ENCODE data around the gene MCU.

Gene MCU

DNA sequence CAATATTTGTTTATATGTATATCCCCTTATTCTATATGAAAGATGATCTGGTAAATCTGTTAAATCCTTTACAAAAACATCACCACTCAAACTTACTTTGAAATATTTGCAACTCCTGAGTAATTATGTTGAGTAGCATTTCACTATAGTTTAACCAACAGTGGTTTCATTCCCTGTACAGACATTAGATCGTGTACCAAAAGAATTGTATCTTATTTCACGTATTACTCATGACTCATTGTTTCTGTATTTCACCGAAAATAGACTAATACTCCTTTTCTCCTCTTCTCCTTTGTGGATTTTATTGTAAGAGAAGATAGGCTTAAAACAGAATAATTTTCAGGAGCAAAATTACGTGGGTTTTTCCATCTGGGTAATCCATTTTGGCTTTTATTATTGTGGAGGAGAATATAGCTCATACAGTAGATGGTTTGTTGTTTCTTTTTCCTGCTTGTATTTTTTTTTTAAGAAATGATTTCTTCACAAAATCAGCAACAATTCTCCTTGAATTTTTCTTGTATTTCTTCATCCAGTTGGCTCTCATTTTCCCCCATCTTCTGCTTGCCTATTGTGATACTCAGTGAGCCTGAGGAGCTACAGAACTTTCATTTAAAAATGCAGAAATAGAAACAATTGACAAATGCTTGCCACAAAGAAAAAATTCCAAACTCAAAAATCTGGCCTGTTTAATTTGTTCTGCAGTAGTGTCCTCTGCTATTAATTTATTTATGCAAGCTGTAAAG is 111.0 kb downstream of the MCU start:
- no peak for DNase-seq (ENCODE audit: low spot score)

DNA sequence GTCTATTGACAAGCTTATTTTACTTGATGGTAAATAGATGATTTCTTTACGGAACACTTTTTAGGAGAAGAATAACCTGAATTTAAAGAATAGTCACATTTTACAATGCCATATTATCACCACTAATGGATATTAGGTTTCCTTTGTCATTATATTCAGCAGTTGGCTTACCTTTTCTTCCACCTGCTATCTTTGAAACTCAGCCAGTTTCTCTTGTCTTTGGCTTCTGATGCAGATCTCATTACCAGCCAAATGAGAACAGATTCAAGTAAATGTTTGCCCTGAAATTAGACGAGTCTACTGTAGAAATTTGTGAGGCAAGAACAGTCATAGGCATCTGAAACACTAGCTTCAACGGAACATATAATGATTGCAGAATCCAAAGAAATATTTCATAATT is 116.1 kb downstream of the MCU start:
- no peak for DNase-seq (ENCODE audit: low spot score)

DNA sequence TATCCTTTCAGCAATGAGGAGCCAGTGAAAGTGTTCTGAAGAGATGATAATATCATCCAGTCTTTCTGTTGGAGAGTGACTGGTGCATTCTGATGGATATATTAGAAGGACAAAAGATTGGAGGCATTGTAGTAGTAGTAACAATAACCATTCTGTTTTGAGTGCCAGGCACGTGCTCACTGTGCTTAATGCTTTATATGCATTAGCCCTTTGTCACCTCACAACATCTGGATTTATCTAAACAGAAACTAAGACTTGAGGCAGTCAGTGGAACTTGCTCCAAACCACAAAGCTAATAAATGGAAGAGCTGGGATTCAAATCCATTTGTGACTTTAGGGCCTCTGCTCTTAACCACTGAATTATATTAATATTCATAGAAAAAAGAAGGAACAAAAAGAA is 117.1 kb downstream of the MCU start:
- DNase-seq (ENCODE audit: low spot score): no peak

DNA sequence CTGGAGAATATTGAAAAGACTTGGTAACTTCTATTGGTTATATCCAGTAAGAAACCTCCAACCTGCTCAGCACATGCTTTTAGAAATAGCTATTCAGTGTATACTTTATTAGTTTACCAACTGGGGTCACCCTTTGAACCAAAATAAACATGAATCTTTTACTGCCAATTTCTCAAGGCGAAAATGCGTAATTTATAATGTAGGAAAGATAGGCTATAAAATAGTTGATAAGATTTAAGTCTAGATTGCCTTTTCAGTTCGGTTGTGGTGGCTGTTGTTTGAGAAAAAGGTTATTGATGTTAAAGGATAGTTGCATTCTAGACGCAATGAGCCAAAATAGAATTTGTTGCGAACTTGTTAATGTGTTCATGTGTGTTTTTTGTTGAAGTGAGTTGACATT is 119.0 kb downstream of the MCU start:
- no peak for DNase-seq (ENCODE audit: low spot score)

DNA sequence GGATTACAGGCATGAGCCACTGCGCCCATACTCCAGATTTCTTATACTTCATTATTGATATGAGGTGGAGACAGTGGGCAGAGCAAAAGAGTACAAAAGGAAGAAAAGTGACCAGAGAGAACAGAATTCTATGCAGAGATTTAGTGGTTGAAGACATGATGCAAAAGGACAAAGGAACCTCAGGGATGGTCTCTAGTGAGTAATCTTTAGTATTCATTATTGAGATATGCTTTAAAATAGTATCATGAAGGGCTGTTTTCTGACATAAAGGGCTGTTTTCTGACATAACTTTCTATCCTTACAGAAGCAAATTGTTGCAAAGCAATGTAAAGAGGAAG is 120.4 kb downstream of the MCU start:
- DNase-seq (ENCODE audit: low spot score): no peak

DNA sequence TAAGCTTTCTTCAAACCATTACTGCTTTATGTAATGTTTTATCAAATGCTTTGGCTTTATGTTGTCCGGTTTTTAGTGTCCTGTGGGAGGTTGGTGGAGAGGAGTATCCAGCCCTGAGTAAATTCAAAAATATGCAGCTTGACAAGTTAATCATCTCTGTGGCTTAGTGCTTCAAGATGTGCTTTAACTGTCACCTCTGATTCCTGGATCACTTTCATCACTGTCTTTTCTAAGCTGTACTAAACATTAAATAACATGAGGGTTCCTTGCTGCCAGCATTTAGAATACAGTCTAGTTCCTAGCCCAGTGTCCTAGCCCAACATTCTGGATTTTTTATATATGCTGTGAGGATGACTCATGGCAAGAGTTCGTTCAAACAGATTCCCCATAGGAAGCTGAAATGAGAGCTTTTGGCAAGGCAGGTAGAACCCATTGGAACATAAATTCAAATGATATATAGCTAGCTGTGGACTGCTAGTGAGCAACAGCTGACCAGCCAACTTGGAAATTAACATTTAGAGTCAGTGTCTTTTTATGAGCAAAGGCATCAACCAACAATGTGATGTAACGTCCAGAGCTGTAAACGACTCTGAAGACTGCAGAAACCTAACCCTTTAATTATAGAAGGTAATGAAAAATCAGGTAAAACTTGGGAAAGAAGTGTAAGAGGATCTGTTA is 120.9 kb downstream of the MCU start:
- no peak for DNase-seq (ENCODE audit: low spot score)

DNA sequence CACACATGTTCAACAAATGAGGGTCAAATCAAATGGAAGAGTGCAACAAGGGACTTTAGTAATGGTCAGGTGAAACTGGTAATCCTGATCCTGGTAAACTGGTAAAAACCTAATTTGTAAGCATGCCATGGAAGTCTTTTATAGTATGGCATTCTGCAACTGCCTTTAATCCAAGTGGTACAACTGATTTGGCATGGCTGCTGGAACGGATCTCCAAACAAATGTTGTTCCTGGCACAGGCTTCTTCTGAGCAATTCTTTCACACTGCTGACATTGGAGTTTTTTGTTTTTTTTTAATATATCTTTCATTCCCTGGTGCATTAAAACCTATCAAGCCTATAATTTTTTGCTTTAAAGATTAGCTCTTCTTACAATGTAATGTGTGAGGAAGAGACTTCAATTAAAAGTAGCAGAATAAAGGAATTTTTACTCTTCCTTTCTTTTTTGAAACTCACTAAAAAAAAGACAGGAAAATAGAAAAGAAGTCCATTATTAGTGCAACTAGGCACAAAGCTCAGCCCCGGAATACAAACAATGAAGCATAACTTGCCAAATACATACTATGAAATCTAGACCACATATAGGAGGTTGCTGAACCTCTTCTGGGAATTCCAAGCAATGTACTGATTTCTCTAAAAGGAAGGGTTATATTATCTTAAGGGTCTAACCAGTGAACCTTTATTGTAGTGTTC is 122.3 kb downstream of the MCU start:
- no peak for DNase-seq (ENCODE audit: low spot score)

DNA sequence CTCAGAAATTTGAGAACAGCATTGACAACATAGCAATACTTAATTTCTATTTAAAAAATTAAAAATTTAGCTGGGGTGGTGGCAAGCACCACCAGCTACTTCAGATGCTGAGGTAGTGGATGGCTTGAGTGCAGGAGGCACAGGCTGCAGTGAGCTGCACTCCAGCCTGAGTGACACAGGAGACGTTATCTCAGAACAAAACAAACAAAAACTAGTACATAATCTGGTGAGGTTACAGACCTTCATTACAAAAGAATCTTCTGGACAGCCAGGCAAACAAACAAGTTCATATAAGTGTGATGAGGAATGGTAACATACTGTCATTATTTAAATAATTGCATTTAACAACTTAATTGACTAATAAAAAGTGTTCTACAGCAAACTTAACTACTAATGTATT is 124.6 kb downstream of the MCU start:
- no peak for DNase-seq (ENCODE audit: low spot score)

DNA sequence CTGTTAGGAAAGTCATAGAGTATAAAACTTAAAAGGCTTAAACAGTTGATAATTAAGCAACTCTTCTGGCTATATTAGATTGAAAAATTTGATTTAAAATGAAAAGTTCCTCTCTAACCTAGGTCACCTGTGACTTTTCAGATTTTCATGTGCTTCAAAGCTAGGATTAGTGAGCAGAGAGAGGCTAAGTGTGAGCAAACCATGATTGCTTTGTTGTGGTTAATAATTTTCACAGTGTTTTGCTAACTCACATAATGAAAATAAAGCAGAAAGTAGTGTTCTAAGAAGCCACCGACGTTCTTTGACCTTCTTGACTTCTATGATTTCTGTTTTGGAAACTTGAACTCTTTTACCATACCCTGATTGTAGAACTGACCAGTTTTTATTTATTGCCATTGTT is 126.1 kb downstream of the MCU start:
- no peak for DNase-seq (ENCODE audit: low spot score)

DNA sequence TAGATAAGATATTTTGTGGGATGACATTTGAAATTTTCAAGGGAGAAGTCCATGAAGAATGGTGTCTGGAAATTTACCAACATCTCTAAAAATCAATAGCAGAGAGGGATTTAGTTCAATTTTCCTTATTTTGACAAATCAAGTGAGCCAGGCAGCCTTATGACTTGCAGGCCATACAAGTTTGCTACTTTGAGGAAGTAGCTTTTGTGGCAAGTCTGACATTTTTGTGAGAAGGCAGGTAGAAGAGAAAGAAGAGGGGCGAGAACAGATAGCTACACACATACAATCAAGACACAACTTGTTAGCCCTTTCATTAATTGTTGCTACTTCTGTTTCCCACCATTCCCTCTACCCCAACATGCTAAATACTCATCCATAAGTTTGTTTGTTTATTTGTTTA is 127.1 kb downstream of the MCU start:
- DNase-seq (ENCODE audit: low spot score): no peak

DNA sequence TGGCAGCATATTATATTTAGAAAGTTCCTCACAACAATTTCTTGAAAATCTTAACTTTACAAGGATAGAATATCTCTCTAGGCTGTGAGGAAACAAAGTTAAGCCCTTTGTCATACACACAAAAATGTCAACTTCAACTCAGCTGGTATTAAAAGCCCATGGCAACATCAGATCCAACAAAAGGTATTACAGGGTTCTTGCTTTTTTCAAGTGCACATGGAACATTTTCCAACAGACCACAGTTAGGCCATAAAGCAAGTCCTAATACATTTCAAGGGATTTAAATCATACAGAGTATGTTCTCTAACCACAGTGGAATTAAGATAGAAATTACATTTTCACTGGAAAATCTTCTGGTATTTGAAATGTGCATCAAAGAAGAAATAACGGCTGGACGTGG is 129.7 kb downstream of the MCU start:
- DNase-seq (ENCODE audit: low spot score): no peak

DNA sequence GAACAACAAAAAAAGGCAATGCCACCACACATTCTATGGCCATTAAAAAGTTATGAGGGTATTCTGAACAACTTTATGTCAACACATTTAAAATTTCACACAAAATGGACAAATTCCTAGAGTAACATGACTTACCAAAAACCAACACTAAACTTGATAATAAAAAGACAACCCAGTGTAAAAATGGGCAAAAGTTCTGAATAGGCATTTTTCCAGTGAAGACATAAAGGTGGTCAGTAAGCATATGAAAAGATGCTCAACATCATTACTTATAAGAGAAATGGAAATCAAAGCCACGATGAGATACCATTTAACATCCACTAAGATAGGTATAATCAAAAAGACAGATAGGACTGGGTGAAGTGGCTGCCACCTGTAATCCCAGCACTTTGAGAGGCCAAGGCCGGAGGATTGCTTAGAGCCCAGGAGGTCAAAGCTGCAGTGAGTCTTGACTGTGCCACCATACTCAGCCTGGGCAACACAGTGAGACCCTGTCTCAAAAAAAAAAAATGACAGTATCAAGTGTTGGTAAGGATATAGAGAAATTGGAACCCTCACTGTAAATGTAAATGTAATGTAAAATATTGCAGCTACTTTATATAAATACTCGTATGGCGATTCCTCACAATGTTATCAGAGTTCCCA is 130.5 kb downstream of the MCU start:
- no peak for DNase-seq (ENCODE audit: low spot score)

DNA sequence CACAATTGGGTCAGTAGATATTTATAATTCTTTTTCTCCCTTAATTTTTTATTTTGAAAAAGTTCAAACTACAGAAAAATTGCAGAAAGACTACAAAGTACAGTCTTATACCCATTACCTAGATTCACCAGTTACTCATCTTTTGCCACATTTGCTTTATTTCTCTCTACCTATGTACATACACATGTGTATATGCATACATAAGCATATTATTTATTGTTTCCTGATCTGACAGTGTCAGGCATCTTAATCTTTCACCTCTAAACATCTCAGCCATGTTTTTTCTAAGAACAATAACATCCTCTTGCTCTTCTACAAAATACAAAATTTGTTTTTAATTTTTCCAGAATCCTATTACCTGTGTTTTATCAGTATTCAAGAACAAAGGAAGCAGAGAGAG is 133.2 kb downstream of the MCU start:
- DNase-seq (ENCODE audit: low spot score): no peak

DNA sequence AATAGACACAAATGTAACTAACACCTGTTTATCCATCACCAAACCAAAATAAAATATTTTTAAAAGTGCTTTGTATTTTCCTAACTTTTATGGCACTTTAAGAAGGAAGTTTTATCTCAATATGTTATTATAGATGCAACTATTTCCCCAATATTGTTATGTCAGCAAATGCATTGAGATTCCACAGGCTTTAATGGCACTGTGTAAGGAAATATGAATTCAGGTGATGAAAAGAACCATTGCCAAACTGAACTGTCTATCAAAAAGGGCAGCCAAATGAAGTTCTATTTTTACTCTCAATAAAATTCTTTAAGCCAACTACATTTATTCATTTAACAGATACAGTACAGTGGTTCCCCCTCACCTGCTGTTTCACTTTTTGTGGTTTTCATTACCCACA is 134.4 kb downstream of the MCU start:
- no peak for DNase-seq (ENCODE audit: low spot score)

DNA sequence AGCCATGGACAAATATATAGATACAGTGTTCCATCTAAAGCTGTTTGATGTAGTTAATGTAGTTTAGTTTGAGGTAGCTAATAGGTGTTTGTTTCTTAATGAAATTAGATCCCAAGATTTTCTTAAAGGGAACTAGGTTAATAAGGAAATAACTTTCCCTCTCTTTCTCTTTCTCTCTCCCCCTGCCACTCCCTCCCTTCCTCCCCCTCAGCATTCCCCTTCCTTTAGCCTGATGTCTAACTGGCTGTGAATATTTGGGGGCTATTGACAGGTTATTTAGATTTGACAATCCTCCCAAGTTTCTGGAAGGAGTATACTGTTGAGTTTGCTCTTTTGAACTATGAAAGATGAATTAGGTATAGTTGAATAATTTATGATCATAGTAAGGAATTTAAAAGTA is 136.4 kb downstream of the MCU start:
- DNase-seq (ENCODE audit: low spot score): no peak

DNA sequence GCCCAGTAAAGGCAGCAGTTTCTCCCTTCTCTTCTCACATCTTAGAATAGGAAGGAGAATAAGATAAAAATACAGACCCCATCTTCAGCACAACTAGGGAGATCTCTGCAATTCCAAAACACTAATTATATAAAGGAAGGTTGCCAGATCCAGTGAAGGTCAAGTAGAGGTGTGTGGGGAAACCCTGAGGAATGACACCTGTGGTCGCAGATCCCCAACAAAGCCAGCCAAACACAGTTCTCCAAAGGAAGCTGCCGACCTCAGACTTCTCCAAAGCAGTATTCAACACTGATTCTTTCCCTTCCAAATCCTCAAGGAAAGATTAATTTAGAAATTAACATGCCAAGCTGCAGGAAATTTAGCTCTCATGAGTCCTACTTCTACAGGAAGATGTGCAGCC is 138.7 kb downstream of the MCU start:
- DNase-seq (ENCODE audit: low spot score): no peak

DNA sequence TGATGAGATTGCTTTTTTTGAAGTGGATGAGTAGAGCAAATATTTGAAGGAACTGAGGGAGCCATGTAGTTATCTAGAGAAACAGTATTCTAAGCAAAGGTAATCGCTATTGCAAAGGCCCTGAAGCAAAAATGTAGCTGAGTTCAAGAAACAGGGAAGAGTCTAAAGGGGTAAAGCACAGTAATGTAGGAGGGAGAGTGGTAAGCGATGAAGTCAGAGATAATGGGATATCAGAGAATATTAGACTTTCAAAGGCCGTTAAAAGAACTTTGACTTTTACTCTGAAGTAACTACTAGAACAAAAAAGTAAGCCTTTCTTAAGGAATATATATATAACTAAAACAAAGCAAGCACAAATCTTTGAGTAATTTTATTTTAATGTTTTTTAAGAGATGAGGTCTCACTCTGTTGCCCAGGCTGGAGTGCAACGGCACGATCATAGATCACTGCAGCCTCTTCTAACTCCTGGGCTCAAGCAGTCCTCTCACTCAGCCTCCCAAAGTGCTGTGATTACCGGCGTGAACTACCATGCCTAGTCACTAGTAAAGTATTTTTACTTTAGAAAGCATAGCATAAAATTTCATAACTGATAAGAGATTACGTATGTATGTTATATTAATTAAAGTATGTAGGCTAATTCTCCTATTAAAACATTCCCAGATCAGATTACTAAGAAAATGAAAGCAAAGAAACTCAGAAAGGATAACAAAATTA is 139.9 kb downstream of the MCU start:
- no peak for DNase-seq (ENCODE audit: low spot score)

DNA sequence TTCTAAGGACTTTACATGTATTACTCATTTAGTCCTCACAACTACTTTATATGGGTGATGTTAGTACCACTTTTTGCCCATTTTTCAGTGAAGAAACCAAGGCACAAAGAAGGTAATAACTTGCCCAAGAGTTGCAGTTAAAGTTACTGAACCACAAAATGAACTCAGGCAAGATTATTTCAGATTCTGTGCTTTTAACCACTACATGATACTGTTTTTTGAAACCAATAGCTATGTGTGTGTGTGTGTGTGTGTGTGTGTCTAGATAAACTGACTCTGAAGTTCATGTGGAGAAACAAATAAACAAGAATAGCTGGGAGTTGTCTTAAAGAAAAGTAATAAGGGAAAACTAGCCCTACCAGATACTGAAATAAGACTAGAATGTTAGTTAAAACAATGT is 140.8 kb downstream of the MCU start:
- DNase-seq (ENCODE audit: low spot score): no peak

DNA sequence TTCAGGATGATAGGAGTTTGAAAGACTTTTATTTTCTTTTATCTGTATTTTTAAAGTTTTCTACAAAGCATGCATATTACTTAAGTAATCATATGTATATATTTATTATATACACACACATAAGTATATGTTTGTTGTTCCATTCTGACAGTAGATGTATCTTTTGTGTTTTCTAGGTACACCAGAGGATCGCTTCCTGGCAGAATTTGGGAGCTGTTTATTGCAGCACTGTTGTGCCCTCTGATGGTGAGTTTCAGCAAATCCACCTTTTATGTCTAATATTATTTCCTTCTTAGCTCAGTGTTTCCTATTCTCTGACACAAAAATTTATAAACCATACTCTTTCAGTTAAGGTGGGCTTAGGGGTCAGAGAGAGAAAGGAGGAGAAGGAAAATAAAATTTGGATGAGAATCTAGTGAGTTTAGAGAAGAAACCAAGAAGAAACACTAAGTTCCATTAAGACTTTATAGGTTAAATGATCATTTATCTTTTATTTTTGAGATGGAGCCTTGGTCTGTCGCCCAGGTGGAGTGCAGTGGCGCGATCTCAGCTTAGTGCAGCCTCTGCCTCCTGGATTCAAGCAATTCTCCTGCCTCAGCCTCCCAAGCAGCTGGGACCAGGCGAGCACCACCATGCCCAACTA is 142.4 kb downstream of the MCU start:
- DNase-seq (ENCODE audit: low spot score): peak; percentile 48

DNA sequence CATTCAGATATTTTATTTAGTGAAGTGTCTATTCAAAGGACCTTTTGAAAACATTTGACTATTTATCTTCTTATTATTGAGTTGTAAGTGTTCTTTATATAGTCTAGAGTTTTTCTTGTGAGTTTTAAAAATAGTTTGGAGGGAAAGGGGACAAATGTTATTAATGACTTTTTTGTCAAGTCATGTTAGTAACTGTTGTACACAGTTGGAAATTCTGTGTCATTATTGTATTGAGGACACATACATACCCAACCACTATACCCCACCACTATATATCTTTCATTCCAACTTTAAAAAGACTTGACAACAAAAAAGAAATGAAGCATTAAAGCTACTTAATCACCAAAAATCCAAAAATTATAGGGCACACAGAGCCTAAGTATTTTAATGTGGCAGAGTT is 148.4 kb downstream of the MCU start:
- DNase-seq (ENCODE audit: low spot score): no peak

DNA sequence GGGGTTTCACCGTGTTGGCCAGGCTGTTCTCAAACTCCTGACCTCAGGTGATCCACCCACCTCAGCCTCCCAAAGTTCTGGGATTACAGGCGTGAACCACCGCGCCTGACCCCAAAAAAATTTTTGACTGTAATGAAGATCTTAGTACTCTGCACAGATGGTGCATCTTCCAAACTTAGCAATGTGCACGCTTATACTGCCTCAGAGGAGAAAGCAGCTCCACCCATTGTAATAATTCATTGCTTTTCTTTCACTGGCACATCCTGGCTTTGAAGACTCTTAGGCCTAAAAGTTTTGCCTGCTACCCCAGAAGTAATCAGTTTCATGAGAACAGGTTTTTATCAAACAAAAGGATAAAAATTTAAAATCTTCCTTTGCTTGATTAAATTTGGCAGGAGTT is 149.5 kb downstream of the MCU start:
- no peak for DNase-seq (ENCODE audit: low spot score)

DNA sequence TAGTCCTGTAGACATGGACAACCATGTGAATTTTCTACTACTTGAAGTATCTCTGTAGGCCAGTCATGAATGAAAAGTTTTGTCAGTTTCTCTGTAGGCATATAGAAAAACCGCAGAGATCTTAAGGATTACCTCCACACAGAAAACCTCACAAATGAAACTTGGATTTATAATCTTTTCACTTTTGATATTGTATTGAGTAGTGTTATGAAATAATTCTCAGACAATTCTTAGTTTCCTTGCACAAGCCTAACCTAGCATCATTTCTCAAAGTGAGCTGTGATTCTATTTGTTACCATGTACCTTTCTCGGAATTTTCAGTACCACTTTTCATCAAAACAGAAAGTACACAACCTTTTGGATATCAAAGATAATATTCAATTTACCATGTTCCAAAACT is 150.2 kb downstream of the MCU start:
- no peak for DNase-seq (ENCODE audit: low spot score)

All from hematopoietic multipotent progenitor cell treated with erythropoietin and hydrocortisone succinate and interleukin-3 and kit ligand, for 15 days (in vitro differentiated cells).